COLO668 (cell line): Measurements from ENCODE around the gene SPRR2B.
"Not testable (repeated sequence)": the region's sequence is repeated elsewhere in the genome, so short reads cannot be mapped to it uniquely, and the experiment has no call there.

Source experiments
- DNase-seq: peaks from one replicate; lab custom pipeline; 2025; ENCODE audit not compliant: unreplicated experiment; lab: John Stamatoyannopoulos, UW

The SPRR2B gene

GRCh38 chr1:153071511-153071910 lies at the start of gene SPRR2B:
Gene SPRR2B, minus strand, starts transcription at chr1:153071611. Its CDS starts 772 bp downstream, at chr1:153070839.
- DNase-seq, result no peak

GRCh38 chr1:153120945-153121344 lies 49.5 kb upstream of the SPRR2B start:
- DNase-seq, result no peak

GRCh38 chr1:153119491-153119971 lies 48.1 kb upstream of the SPRR2B start:
- no peak for DNase-seq

GRCh38 chr1:153115264-153115663 lies 43.9 kb upstream of the SPRR2B start:
- DNase-seq, result not testable (repeated sequence)

GRCh38 chr1:153113416-153113815 lies 42.0 kb upstream of the SPRR2B start, which contains the start of gene SPRR2F:
Gene SPRR2F, minus strand, starts transcription at chr1:153113516. Its CDS starts 783 bp downstream, at chr1:153112733.
- DNase-seq, result no peak

GRCh38 chr1:153112454-153112853 lies 41.0 kb upstream of the SPRR2B start:
- not testable (repeated sequence) for DNase-seq

GRCh38 chr1:153100245-153100644 lies 28.8 kb upstream of the SPRR2B start:
- no peak for DNase-seq

- no peak for DNase-seq
Observed at GRCh38 chr1:153099461-153100045, 28.1 kb upstream of the SPRR2B start.

- DNase-seq, result no peak
Observed at GRCh38 chr1:153095764-153096163, 24.4 kb upstream of the SPRR2B start.

GRCh38 chr1:153094426-153094825 lies 23.0 kb upstream of the SPRR2B start, which contains the start of gene SPRR2E:
Gene SPRR2E, minus strand, starts transcription at chr1:153094526. Its CDS starts 775 bp downstream, at chr1:153093751.
- DNase-seq, result no peak

- DNase-seq, result no peak
Observed at GRCh38 chr1:153087652-153088051, 16.2 kb upstream of the SPRR2B start.

GRCh38 chr1:153081736-153082135 lies 10.3 kb upstream of the SPRR2B start:
- DNase-seq, result no peak

GRCh38 chr1:153072806-153073726 lies 1.7 kb upstream of the SPRR2B start:
- DNase-seq, result no peak

GRCh38 chr1:153070243-153070642 lies 1.2 kb downstream of the SPRR2B start:
- DNase-seq, result no peak

GRCh38 chr1:153058826-153059784 lies 12.3 kb downstream of the SPRR2B start:
- no peak for DNase-seq

- DNase-seq, result no peak
Observed at GRCh38 chr1:153058154-153058553, 13.3 kb downstream of the SPRR2B start.

- no peak for DNase-seq
Observed at GRCh38 chr1:153057375-153057774, 14.0 kb downstream of the SPRR2B start, which contains the start of gene SPRR2A. Gene SPRR2A, minus strand, starts transcription at chr1:153057512. Its CDS starts 777 bp downstream, at chr1:153056735.

GRCh38 chr1:153056111-153056510 lies 15.3 kb downstream of the SPRR2B start:
- not testable (repeated sequence) for DNase-seq

- no peak for DNase-seq
Observed at GRCh38 chr1:153049211-153049610, 22.2 kb downstream of the SPRR2B start.

GRCh38 chr1:153040950-153041631 lies 30.3 kb downstream of the SPRR2B start, which contains the start of gene SPRR2D:
Gene SPRR2D, minus strand, starts transcription at chr1:153041120. Its CDS starts 774 bp downstream, at chr1:153040346.
- DNase-seq, result no peak
